Smooth muscle cell (in vitro differentiated cells): ENCODE data around the gene MCAT. TPM values are rescaled to one million over a fixed set of nuclear protein-coding genes. Genes with fewer than 3 reads are reported as not detected.
"Not testable (repeated sequence)": the region's sequence is repeated elsewhere in the genome, so short reads cannot be mapped to it uniquely, and the experiment has no call there.

Source experiments
- DNase-seq: peaks from one replicate; lab custom pipeline; 2025; ENCODE audit not compliant: unreplicated experiment; lab: John Stamatoyannopoulos, UW
- H2AFZ ChIP-seq: fragments of 200-600 bp; sonication (generic); 2 replicates; pipeline ENCODE4 v1.6.0; 2016; ENCODE audit warnings: antibody characterized with exemption, low read depth, mild to moderate bottlenecking
- H3F3A ChIP-seq: fragments of 200-600 bp; sonication (generic); 2 replicates; pipeline ENCODE4 v1.6.0; 2017; ENCODE audit warnings: antibody characterized with exemption, low read depth
- H3K27ac ChIP-seq: fragments of 200-600 bp; sonication (generic); 2 replicates; pipeline ENCODE4 v1.5.1; 2016; ENCODE audit warnings: low read depth, mild to moderate bottlenecking
- H3K27me3 ChIP-seq: fragments of 200-600 bp; sonication (generic); 2 replicates; pipeline ENCODE4 v1.6.1; 2016; ENCODE audit warnings: low read depth, mild to moderate bottlenecking
- H3K36me3 ChIP-seq: fragments of 200-600 bp; sonication (generic); 2 replicates; pipeline ENCODE4 v1.5.1; 2016; ENCODE audit warnings: low read depth
- H3K4me1 ChIP-seq: fragments of 200-600 bp; sonication (generic); 2 replicates; pipeline ENCODE4 v1.5.1; 2016; ENCODE audit warnings: low read depth
- H3K4me2 ChIP-seq: fragments of 200-600 bp; sonication (generic); 2 replicates; pipeline ENCODE4 v1.6.0; 2016; ENCODE audit warnings: mild to moderate bottlenecking
- H3K4me3 ChIP-seq: fragments of 200-600 bp; sonication (generic); 2 replicates; pipeline ENCODE4 v1.5.1; 2016; ENCODE audit warnings: mild to moderate bottlenecking
- H3K79me2 ChIP-seq: fragments of 200-600 bp; sonication (generic); 2 replicates; pipeline ENCODE4 v1.6.0; 2016; ENCODE audit warnings: low read depth, mild to moderate bottlenecking
- H3K9ac ChIP-seq: fragments of 200-600 bp; sonication (generic); 2 replicates; pipeline ENCODE4 v1.6.0; 2016; ENCODE audit warnings: low read depth
- H3K9me3 ChIP-seq: fragments of 200-600 bp; sonication (generic); replicated peaks from 2 replicates; pipeline ENCODE4 v1.5.1; 2016; ENCODE audit warnings: low read depth
- H4K20me1 ChIP-seq: fragments of 200-600 bp; sonication (generic); 2 replicates; pipeline ENCODE4 v1.6.0; 2016; ENCODE audit warnings: low read depth
- CTCF ChIP-seq: fragments of 200-600 bp; sonication (generic); IDR thresholded peaks from 2 replicates; pipeline ENCODE4 v1.5.1; 2017; ENCODE audit warnings: borderline replicate concordance, mild to moderate bottlenecking, antibody characterized with exemption; ENCODE audit not compliant: insufficient read depth, poor library complexity, severe bottlenecking
- WGBS: methylation state at CpG from one replicate; pipeline ENCODE4 v1.1.7; 2016; ENCODE audit warnings: low lambda C conversion rate; 5-methylcytosine and 5-hydroxymethylcytosine counted together
- polyA plus RNA-seq: library from polyadenylated mRNA; unstranded; fragments of >200 nt; fragmentation: Nextera tagmentation; extraction: Ambion mirVana; gene quantifications from 2 replicates; pipeline ENCODE4 v1.2.1, GENCODE V29; 2016
- total RNA-seq: library from RNA; depleted of rRNA; stranded (reverse); fragments of >200 nt; gene quantifications from 2 replicates; pipeline ENCODE4 v1.2.3, GENCODE V29; 2014

MCAT gene
- total and polyA plus RNA-seq, 2 experiments from 2014 or later = 9.3 to 16.1 TPM

- Histone ChIP-seq H3F3A (no peaks in the 10 kb centered on the region), H3K27me3 (no peaks in the 10 kb centered on the region), H3K9me3 (no peaks in the 10 kb centered on the region), H3K27ac (no peak overlapping the region), H3K9ac (no peak overlapping the region), H3K36me3 (no peaks in the 10 kb centered on the region), H4K20me1 (peaks cover 21% of the 10 kb centered on the region), H3K4me2 (peak overlapping the region; percentile 99), H3K79me2 (peaks cover 20% of the 10 kb centered on the region), H3K4me1 (peaks cover 13% of the 10 kb centered on the region), H3K4me3 (peak overlapping the region; percentile 74), H2AFZ (peak overlapping the region; percentile 87)
- WGBS = 90% methylated on average over 15 of the region's 15 CpGs
- TF ChIP-seq CTCF = no peak
- no peak for DNase-seq
Measured at GRCh38 chr22:43150731-43151206, 7.6 kb upstream of the MCAT start.

- no peaks in the 10 kb centered on the region for H3K36me3 ChIP-seq
- no peak overlapping the region for H3K4me3 ChIP-seq
- H3K9me3 ChIP-seq = no peaks in the 10 kb centered on the region
- no peaks in the 10 kb centered on the region for H3F3A ChIP-seq
- DNase-seq = no peak
- H3K4me1 ChIP-seq = peaks cover 13% of the 10 kb centered on the region
- peaks cover 7% of the 10 kb centered on the region for H3K79me2 ChIP-seq
- H3K27me3 ChIP-seq = no peaks in the 10 kb centered on the region
- no peak overlapping the region for H3K4me2 ChIP-seq
- no peak overlapping the region for H2AFZ ChIP-seq
- WGBS = 67% methylated on average over 6 of the region's 6 CpGs
- TF ChIP-seq CTCF = no peak
- no peak overlapping the region for H3K27ac ChIP-seq
- no peak overlapping the region for H3K9ac ChIP-seq
- no peaks in the 10 kb centered on the region for H4K20me1 ChIP-seq
Measured at GRCh38 chr22:43148581-43148980, 5.4 kb upstream of the MCAT start.

GRCh38 chr22:43147821-43148220 is 4.6 kb upstream of the MCAT start:
- H3K27me3 ChIP-seq = no peaks in the 10 kb centered on the region
- no peak for TF ChIP-seq CTCF
- H3K4me3 ChIP-seq = no peak overlapping the region
- no peak overlapping the region for H2AFZ ChIP-seq
- no peak overlapping the region for H3K4me2 ChIP-seq
- no peak overlapping the region for H3K27ac ChIP-seq
- H3K9me3 ChIP-seq = no peaks in the 10 kb centered on the region
- H3K9ac ChIP-seq = no peak overlapping the region
- H3K79me2 ChIP-seq = peaks cover 8% of the 10 kb centered on the region
- H3F3A ChIP-seq = no peaks in the 10 kb centered on the region
- H3K4me1 ChIP-seq = peaks cover 13% of the 10 kb centered on the region
- 92% methylated on average over 8 of the region's 8 CpGs for WGBS
- H4K20me1 ChIP-seq = no peaks in the 10 kb centered on the region
- DNase-seq = no peak
- H3K36me3 ChIP-seq = no peaks in the 10 kb centered on the region

- not testable (repeated sequence) for H3K9me3 ChIP-seq, H3K36me3 ChIP-seq, H3K4me1 ChIP-seq, H3K27ac ChIP-seq, H4K20me1 ChIP-seq, H3K9ac ChIP-seq, H3K4me3 ChIP-seq, H2AFZ ChIP-seq, H3K4me2 ChIP-seq, H3F3A ChIP-seq, H3K27me3 ChIP-seq, DNase-seq
- WGBS = 91% methylated on average over 15 of the region's 15 CpGs
- H3K79me2 ChIP-seq = peaks cover 14% of the 10 kb centered on the region
Measured at GRCh38 chr22:43146332-43146731, 3.1 kb upstream of the MCAT start.

GRCh38 chr22:43145371-43145770 is 2.2 kb upstream of the MCAT start:
- not testable (repeated sequence) for H3K36me3 ChIP-seq, H2AFZ ChIP-seq, DNase-seq, H3K4me1 ChIP-seq, H3K4me2 ChIP-seq, H3F3A ChIP-seq, H3K27ac ChIP-seq, H3K27me3 ChIP-seq, H4K20me1 ChIP-seq, H3K4me3 ChIP-seq, H3K9ac ChIP-seq, H3K9me3 ChIP-seq
- peaks cover 14% of the 10 kb centered on the region for H3K79me2 ChIP-seq
- 95% methylated on average over 8 of the region's 8 CpGs for WGBS
